H1 (cell line): Measurements from ENCODE around the gene CCDC33. TPM values are rescaled to one million over a fixed set of nuclear protein-coding genes. Genes with fewer than 3 reads are reported as not detected.

Experiments used
- CTCF ChIA-PET: fragments of 300-600 bp; sonication (Branson Sonifier 250); formaldehyde crosslinking; loops from one replicate; lab custom pipeline; 2021; ENCODE audit not compliant: partially characterized antibody; lab: Charles Lee
- POLR2A ChIA-PET: fragments of 300-600 bp; sonication (Branson Sonifier 250); formaldehyde crosslinking; loops from one replicate; lab custom pipeline; 2021; ENCODE audit warnings: inconsistent platforms; ENCODE audit not compliant: partially characterized antibody; lab: Charles Lee
- DNase-seq, 2 experiments: peaks; one replicate each; pipeline versions ENCODE4 v3.0.0 to v3.0.0-alpha.2; 2010 to 2022; ENCODE audit warnings: low spot score in 2 of 2, low read depth in 1 of 2, mixed read lengths in 1 of 2
- FAIRE-seq: peaks from 2 replicates; lab custom pipeline; 2011; peaks lifted over from hg19 to GRCh38; lab: Jason Lieb, UNC
- H2AFZ ChIP-seq: 2 replicates; pipeline ENCODE4 v1.8.1; 2012; ENCODE audit warnings: low read length, inconsistent platforms
- H2AK5ac ChIP-seq: 2 replicates; pipeline ENCODE4 v1.6.1; 2013; ENCODE audit warnings: low read depth, low read length
- H2BK120ac ChIP-seq: replicated peaks from 2 replicates; pipeline ENCODE3; 2013; ENCODE audit warnings: low read depth, low read length, inconsistent platforms
- H2BK12ac ChIP-seq: 2 replicates; pipeline ENCODE4 v1.6.1; 2013; ENCODE audit warnings: low read depth, low read length
- H2BK15ac ChIP-seq: 2 replicates; pipeline ENCODE4 v1.6.1; 2013; ENCODE audit warnings: low read length
- H2BK20ac ChIP-seq: 2 replicates; pipeline ENCODE4 v1.6.1; 2013; ENCODE audit warnings: low read length
- H2BK5ac ChIP-seq: 2 replicates; pipeline ENCODE4 v1.6.1; 2013; ENCODE audit warnings: low read depth, low read length
- H3K14ac ChIP-seq: 2 replicates; pipeline ENCODE4 v1.6.1; 2013; ENCODE audit warnings: inconsistent platforms; ENCODE audit not compliant: insufficient read length
- H3K18ac ChIP-seq: 2 replicates; pipeline ENCODE4 v1.6.1; 2013; ENCODE audit warnings: low read length; ENCODE audit errors: extremely low read depth
- H3K23ac ChIP-seq: 2 replicates; pipeline ENCODE4 v1.6.1; 2013; ENCODE audit warnings: inconsistent platforms; ENCODE audit not compliant: insufficient read length
- H3K23me2 ChIP-seq: 2 replicates; pipeline ENCODE4 v1.6.1; 2013; ENCODE audit warnings: low read depth, low read length
- H3K27ac ChIP-seq: 2 replicates; pipeline ENCODE4 v1.6.1; 2011; ENCODE audit warnings: low read depth, low read length, inconsistent platforms
- H3K27me3 ChIP-seq, 4 experiments: replicated peaks in 1 of 4; 1 replicate in 1 of 4; 2 replicates in 3 of 4; pipeline versions ENCODE4 v1.6.1 to v1.8.1; 2011 to 2013; ENCODE audit warnings: low read length in 3 of 4, mild to moderate bottlenecking in 3 of 4, inconsistent platforms in 2 of 4, mixed read lengths in 2 of 4, moderate library complexity in 1 of 4; ENCODE audit not compliant: control insufficient read depth in 3 of 4, insufficient read depth in 3 of 4; ENCODE audit errors: extremely low read depth in 1 of 4
- H3K36me3 ChIP-seq, 4 experiments: 2 replicates each; pipeline versions ENCODE4 v1.6.1 to v1.8.1; 2011 to 2013; ENCODE audit warnings: mild to moderate bottlenecking in 4 of 4, low read length in 3 of 4, moderate library complexity in 2 of 4, control low read depth in 1 of 4, inconsistent platforms in 1 of 4; ENCODE audit not compliant: insufficient read depth in 4 of 4, control insufficient read depth in 2 of 4
- H3K4ac ChIP-seq: replicated peaks from 2 replicates; pipeline ENCODE3; 2013; ENCODE audit warnings: low read length, low read depth, mixed read lengths, inconsistent platforms; ENCODE audit not compliant: insufficient read length
- H3K4me1 ChIP-seq, 4 experiments: replicated peaks in 1 of 4; 1 replicate in 1 of 4; 2 replicates in 3 of 4; pipeline versions ENCODE4 v1.6.1 to v1.8.1; 2011 to 2013; ENCODE audit warnings: low read length in 3 of 4, inconsistent platforms in 2 of 4, mixed read lengths in 1 of 4; ENCODE audit not compliant: insufficient read depth in 4 of 4, control insufficient read depth in 3 of 4
- H3K4me2 ChIP-seq, 2 experiments: 2 replicates each; pipeline versions ENCODE4 v1.6.1 to v1.8.1; 2011 to 2013; ENCODE audit warnings: low read depth in 2 of 2, low read length in 2 of 2, control low read depth in 1 of 2, inconsistent platforms in 1 of 2, mild to moderate bottlenecking in 1 of 2; ENCODE audit not compliant: insufficient read depth in 1 of 2
- H3K4me3 ChIP-seq, 4 experiments: fragments of 200-600, 300-600 bp in 1 of 4; sonication (generic), shearing (Covaris generic), sonication (Bioruptor Twin) in 1 of 4; 2 replicates each; pipeline versions ENCODE4 v1.5.1 to v1.8.1; 2011 to 2016; ENCODE audit warnings: low read length in 4 of 4, low read depth in 3 of 4, control low read depth in 2 of 4, inconsistent platforms in 2 of 4, mild to moderate bottlenecking in 2 of 4, mixed read lengths in 1 of 4, moderate library complexity in 1 of 4; ENCODE audit not compliant: insufficient read depth in 2 of 4; ENCODE audit errors: extremely low read depth in 1 of 4
- H3K56ac ChIP-seq: replicated peaks from 2 replicates; pipeline ENCODE3; 2013; ENCODE audit warnings: low read depth, mild to moderate bottlenecking, mixed read lengths, low read length, inconsistent platforms; ENCODE audit not compliant: insufficient read length
- H3K79me1 ChIP-seq: 2 replicates; pipeline ENCODE4 v1.6.1; 2013; ENCODE audit warnings: low read depth, low read length, control low read depth
- H3K79me2 ChIP-seq, 2 experiments: 2 replicates each; pipeline versions ENCODE4 v1.6.1 to v1.8.1; 2012 to 2013; ENCODE audit warnings: low read length in 2 of 2, mild to moderate bottlenecking in 2 of 2, inconsistent platforms in 1 of 2; ENCODE audit not compliant: insufficient read depth in 2 of 2, control insufficient read depth in 1 of 2
- H3K9ac ChIP-seq, 4 experiments: replicated peaks in 1 of 4; 1 replicate in 1 of 4; 2 replicates in 3 of 4; pipeline versions ENCODE4 v1.6.1 to v1.8.1; 2011 to 2013; ENCODE audit warnings: low read depth in 3 of 4, low read length in 3 of 4, control low read depth in 2 of 4, mild to moderate bottlenecking in 2 of 4, moderate library complexity in 2 of 4, inconsistent platforms in 1 of 4; ENCODE audit errors: extremely low read depth in 1 of 4
- H3K9me3 ChIP-seq, 2 experiments: 2 replicates each; pipeline versions ENCODE4 v1.6.1 to v1.8.1; 2012 to 2013; ENCODE audit warnings: mild to moderate bottlenecking in 2 of 2, moderate library complexity in 2 of 2, control low read depth in 1 of 2, inconsistent platforms in 1 of 2, low read depth in 1 of 2, low read length in 1 of 2, mixed read lengths in 1 of 2; ENCODE audit not compliant: insufficient read depth in 2 of 2
- H4K20me1 ChIP-seq, 2 experiments: replicated peaks in 1 of 2; 2 replicates each; pipeline versions ENCODE3 to v1.8.1; 2011 to 2013; ENCODE audit warnings: inconsistent platforms in 2 of 2, low read length in 2 of 2, mild to moderate bottlenecking in 1 of 2; ENCODE audit not compliant: insufficient read depth in 2 of 2, control insufficient read depth in 1 of 2
- H4K5ac ChIP-seq: 2 replicates; pipeline ENCODE4 v1.6.1; 2013; ENCODE audit warnings: low read length, low read depth, mixed read lengths, inconsistent platforms; ENCODE audit not compliant: insufficient read length
- H4K8ac ChIP-seq: 2 replicates; pipeline ENCODE4 v1.8.0; 2013; ENCODE audit warnings: mild to moderate bottlenecking, moderate library complexity, low read length, inconsistent platforms; ENCODE audit not compliant: insufficient read depth; ENCODE audit errors: extremely low read depth
- H4K91ac ChIP-seq: replicated peaks from 2 replicates; pipeline ENCODE3; 2013; ENCODE audit warnings: low read length, mixed read lengths, inconsistent platforms; ENCODE audit not compliant: insufficient read length
- RXRA ChIP-seq: IDR thresholded peaks from 2 replicates; pipeline ENCODE4 v1.6.1; 2011; ENCODE audit warnings: low read depth, mild to moderate bottlenecking, low read length, moderate library complexity; ENCODE audit not compliant: insufficient read depth
- SUZ12 ChIP-seq: fragments of 200-600 bp; sonication (generic); IDR thresholded peaks from 2 replicates; pipeline ENCODE4 v1.6.1; 2012; ENCODE audit warnings: mild to moderate bottlenecking, inconsistent platforms, low read length, moderate library complexity, mixed read lengths
- WGBS, 2 experiments: shearing (Covaris generic) in 1 of 2; methylation state at CpG; one replicate each; pipeline versions ENCODE4 v1.1.6 to v1.1.7; 2013 to 2015; ENCODE audit warnings: low lambda C conversion rate in 2 of 2, mixed read lengths in 2 of 2, inconsistent platforms in 1 of 2, low coverage in 1 of 2, missing lambda C conversion rate in 1 of 2; ENCODE audit not compliant: insufficient replicate concordance in 2 of 2, insufficient coverage in 1 of 2, insufficient read length in 1 of 2; ENCODE audit errors: extremely low coverage in 1 of 2, missing lambda C conversion rate in 1 of 2; 5-methylcytosine and 5-hydroxymethylcytosine counted together
- polyA plus RNA-seq, 7 experiments: library from polyadenylated mRNA; depleted of rRNA in 3 of 7; stranded (reverse) in 5 of 7; unstranded in 2 of 7; fragments of >200 nt in 5 of 7; fragments of 200-250 nt in 2 of 7; gene quantifications; 1 replicate in 5 of 7; 2 replicates in 1 of 7; 4 replicates in 1 of 7; pipeline versions ENCODE4 v1.2.1 to v1.2.3, GENCODE V29; 2011 to 2013; ENCODE audit warnings: missing spikeins in 2 of 7, mixed read lengths in 2 of 7
- total RNA-seq: library from RNA; stranded (reverse); fragmentation: NEBNext Ultra II Directional; extraction: Animal tissue kit (Norgen Biotek cat#: 25700); gene quantifications from 2 replicates; pipeline ENCODE4 v1.2.1, GENCODE V29; 2021

Gene CCDC33
- total and polyA plus RNA-seq, 2 of the 8 experiments (the other 6 are each of a cell fraction or from before 2014, with no cell fraction given): 2.0 to 2.7 TPM

GRCh38 chr15:74220475-74221248, 15.5 kb upstream of the CCDC33 start:
- H3K23ac ChIP-seq: no peak overlapping the region
- no peak overlapping the region for H2BK15ac ChIP-seq
- no peaks in the 10 kb centered on the region for H3K36me3 ChIP-seq
- peak overlapping the region; percentile 10; the same call in 1 of the 2 replicates for H2BK5ac ChIP-seq
- H3K23me2 ChIP-seq: no peaks in the 10 kb centered on the region; the same call in 1 of the 2 replicates
- no peak overlapping the region for H3K4me3 ChIP-seq
- 41% methylated on average over 11 of the region's 11 CpGs; no CpG with 5 or more reads in 1 of the 2 experiments for WGBS, 2 experiments
- POLR2A ChIA-PET: interaction anchor here (0.7 to 6.0 kb wide), 11 partner anchors 8 to 83 kb away, joined by 3 to 44 read pairs (median 3); partner anchors contain the start of gene STRA6
- H4K5ac ChIP-seq: no peak overlapping the region
- FAIRE-seq: no peak
- no peaks in the 10 kb centered on the region for H3K9me3 ChIP-seq
- no peak overlapping the region for H3K27ac ChIP-seq
- H3K79me2 ChIP-seq: no peaks in the 10 kb centered on the region
- H2BK120ac ChIP-seq: no peak overlapping the region
- no peak overlapping the region; the same call in 1 of the 2 replicates for H2BK20ac ChIP-seq
- no peak overlapping the region for H2AFZ ChIP-seq
- no peak overlapping the region for H4K91ac ChIP-seq
- H4K20me1 ChIP-seq: peaks cover 3 to 5% of the 10 kb centered on the region in 2 experiments
- H2BK12ac ChIP-seq: peak overlapping the region; percentile 44; the same call in 1 of the 2 replicates
- H2AK5ac ChIP-seq: peak overlapping the region; percentile 70; the same call in 1 of the 2 replicates
- H3K27me3 ChIP-seq: peaks cover 21 to 82% (median 76%) of the 10 kb centered on the region in 4 experiments
- peaks cover 9 to 49% (median 34%) of the 10 kb centered on the region in 4 experiments for H3K4me1 ChIP-seq
- no peak overlapping the region for H3K9ac ChIP-seq
- H3K4ac ChIP-seq: no peak overlapping the region
- no peak for TF ChIP-seq RXRA
- TF ChIP-seq SUZ12: peak; percentile 23; the same call in 1 of the 2 replicates
- TF ChIP-seq, all 59 proteins: peak for 1
- H4K8ac ChIP-seq: no peak overlapping the region
- peak overlapping the region; percentile 64; the same call in 1 of the 2 replicates for H3K18ac ChIP-seq
- no peaks in the 10 kb centered on the region for H3K79me1 ChIP-seq
- CTCF ChIA-PET: interaction anchor here (0.9 to 3.2 kb wide), 15 partner anchors 10 to 92 kb away, joined by 3 to 16 read pairs (median 4); partner anchors contain the start of gene STRA6
- peak overlapping the region in 1 of 2 experiments; percentile 11; a peak in 1 of 4 replicates for H3K4me2 ChIP-seq
- H3K14ac ChIP-seq: no peak overlapping the region
- H3K56ac ChIP-seq: no peak overlapping the region
- no peak for DNase-seq
